Adrenal gland (tissue), 5 donors: Measurements from ENCODE around the gene TMEM138.
"Not testable (repeated sequence)": the region's sequence is repeated elsewhere in the genome, so short reads cannot be mapped to it uniquely, and the experiment has no call there.

Experiments
- CTCF ChIP-seq, 6 experiments: fragments of 450-650 bp in 4 of 6; fragments of 200-600 bp in 2 of 6; sonication (generic) in 1 of 6; IDR thresholded peaks; 1 replicate in 5 of 6; 2 replicates in 1 of 6; pipeline versions ENCODE4 v1.5.1 to v1.8.0; 2016 to 2021; ENCODE audit warnings: antibody characterized with exemption in 6 of 6, mild to moderate bottlenecking in 2 of 6, moderate library complexity in 1 of 6
- POLR2A ChIP-seq, 2 donors: fragments of 450-650 bp; IDR thresholded peaks; one replicate each; pipeline ENCODE4 v1.6.1; 2017; ENCODE audit warnings: antibody characterized with exemption in 2 of 2, mild to moderate bottlenecking in 2 of 2, moderate library complexity in 1 of 2
- donor health status: DM: no; HTN: no; CAD: no.

GRCh38 chr11:61383859-61384258 is 21.7 kb downstream of the TMEM138 start:
- TF ChIP-seq CTCF, POLR2A (IDR thresholded peaks at IDR 0.05): not testable (repeated sequence)
